Trophoblast cell (in vitro differentiated cells and primary cell): ENCODE measurements around the gene CD200R1L.

ENCODE experiments used
- DNase-seq, 2 donors: peaks; one replicate each; pipeline ENCODE4 v3.0.0-alpha.2; 2016
- H2AFZ ChIP-seq: 2 replicates; pipeline ENCODE4 v1.6.1; 2013; ENCODE audit warnings: low read length, moderate library complexity, mild to moderate bottlenecking; ENCODE audit not compliant: insufficient read depth, poor library complexity
- H2AK5ac ChIP-seq: 2 replicates; pipeline ENCODE4 v1.6.1; 2013; ENCODE audit warnings: mild to moderate bottlenecking, low read length
- H2BK120ac ChIP-seq: 2 replicates; pipeline ENCODE4 v1.6.1; 2013; ENCODE audit warnings: low read length, mild to moderate bottlenecking, moderate library complexity; ENCODE audit not compliant: insufficient read depth, poor library complexity
- H2BK12ac ChIP-seq: 2 replicates; pipeline ENCODE4 v1.6.1; 2013; ENCODE audit warnings: mild to moderate bottlenecking, low read length, moderate library complexity
- H2BK5ac ChIP-seq: 2 replicates; pipeline ENCODE4 v1.6.1; 2013; ENCODE audit warnings: low read length, low read depth, moderate library complexity, mild to moderate bottlenecking; ENCODE audit not compliant: poor library complexity
- H3K14ac ChIP-seq: 2 replicates; pipeline ENCODE4 v1.6.1; 2013; ENCODE audit warnings: mild to moderate bottlenecking, low read length
- H3K18ac ChIP-seq: 2 replicates; pipeline ENCODE4 v1.6.1; 2013; ENCODE audit warnings: mild to moderate bottlenecking, low read length
- H3K23ac ChIP-seq: 2 replicates; pipeline ENCODE4 v1.6.1; 2013; ENCODE audit warnings: low read length
- H3K27ac ChIP-seq: 2 replicates; pipeline ENCODE4 v1.5.1; 2013; ENCODE audit warnings: low read depth, mild to moderate bottlenecking, inconsistent platforms, low read length, moderate library complexity
- H3K27me3 ChIP-seq: 2 replicates; pipeline ENCODE4 v1.6.1; 2013; ENCODE audit warnings: inconsistent platforms, mild to moderate bottlenecking, low read length, moderate library complexity; ENCODE audit not compliant: insufficient read depth
- H3K36me3 ChIP-seq, 2 experiments: 1 replicate in 1 of 2; 2 replicates in 1 of 2; pipeline ENCODE4 v1.6.1; 2013; ENCODE audit warnings: low read length in 2 of 2, mild to moderate bottlenecking in 2 of 2, moderate library complexity in 1 of 2; ENCODE audit not compliant: insufficient read depth in 2 of 2, control insufficient read depth in 1 of 2
- H3K4ac ChIP-seq: 2 replicates; pipeline ENCODE4 v1.6.1; 2013; ENCODE audit warnings: low read depth, mild to moderate bottlenecking, low read length, moderate library complexity
- H3K4me1 ChIP-seq, 2 experiments: 1 replicate in 1 of 2; 2 replicates in 1 of 2; pipeline ENCODE4 v1.6.1; 2013; ENCODE audit warnings: low read length in 2 of 2, mild to moderate bottlenecking in 2 of 2, moderate library complexity in 1 of 2; ENCODE audit not compliant: insufficient read depth in 2 of 2, control insufficient read depth in 1 of 2
- H3K4me2 ChIP-seq: 2 replicates; pipeline ENCODE4 v1.6.1; 2013; ENCODE audit warnings: inconsistent platforms, mild to moderate bottlenecking, low read length, moderate library complexity
- H3K4me3 ChIP-seq: 2 replicates; pipeline ENCODE4 v1.5.1; 2013; ENCODE audit warnings: mild to moderate bottlenecking, low read depth, low read length, inconsistent platforms
- H3K79me1 ChIP-seq: one replicate; pipeline ENCODE4 v1.6.1; 2013; ENCODE audit warnings: low read length
- H3K79me2 ChIP-seq: 2 replicates; pipeline ENCODE4 v1.6.1; 2013; ENCODE audit warnings: low read length, mild to moderate bottlenecking; ENCODE audit not compliant: control insufficient read depth, insufficient read depth, poor library complexity
- H3K9ac ChIP-seq: 2 replicates; pipeline ENCODE4 v1.6.1; 2013; ENCODE audit warnings: mild to moderate bottlenecking, low read length
- H3K9me3 ChIP-seq: 2 replicates; pipeline ENCODE4 v1.6.1; 2013; ENCODE audit warnings: low read depth, mild to moderate bottlenecking, control low read depth, inconsistent platforms, low read length; ENCODE audit not compliant: insufficient read depth
- H4K12ac ChIP-seq: 2 replicates; pipeline ENCODE4 v1.6.1; 2013; ENCODE audit warnings: low read depth, mild to moderate bottlenecking, low read length, moderate library complexity
- H4K8ac ChIP-seq: 2 replicates; pipeline ENCODE4 v1.6.1; 2013; ENCODE audit warnings: low read depth, mild to moderate bottlenecking, low read length, moderate library complexity
- H4K91ac ChIP-seq: one replicate; pipeline ENCODE4 v1.6.1; 2013; ENCODE audit warnings: low read depth, mild to moderate bottlenecking, low read length, moderate library complexity
- WGBS: extraction: QIAGEN DNeasy Blood & Tissue Kit; methylation state at CpG from one replicate; pipeline ENCODE4 v1.1.7; 2013; ENCODE audit warnings: missing lambda C conversion rate; ENCODE audit not compliant: insufficient read length, insufficient coverage; ENCODE audit errors: extremely low coverage; 5-methylcytosine and 5-hydroxymethylcytosine counted together

The CD200R1L gene

GRCh38 chr3:112813016-112813415 lies 33.6 kb downstream of the CD200R1L start:
- no peak overlapping the region for H3K14ac ChIP-seq

DNA sequence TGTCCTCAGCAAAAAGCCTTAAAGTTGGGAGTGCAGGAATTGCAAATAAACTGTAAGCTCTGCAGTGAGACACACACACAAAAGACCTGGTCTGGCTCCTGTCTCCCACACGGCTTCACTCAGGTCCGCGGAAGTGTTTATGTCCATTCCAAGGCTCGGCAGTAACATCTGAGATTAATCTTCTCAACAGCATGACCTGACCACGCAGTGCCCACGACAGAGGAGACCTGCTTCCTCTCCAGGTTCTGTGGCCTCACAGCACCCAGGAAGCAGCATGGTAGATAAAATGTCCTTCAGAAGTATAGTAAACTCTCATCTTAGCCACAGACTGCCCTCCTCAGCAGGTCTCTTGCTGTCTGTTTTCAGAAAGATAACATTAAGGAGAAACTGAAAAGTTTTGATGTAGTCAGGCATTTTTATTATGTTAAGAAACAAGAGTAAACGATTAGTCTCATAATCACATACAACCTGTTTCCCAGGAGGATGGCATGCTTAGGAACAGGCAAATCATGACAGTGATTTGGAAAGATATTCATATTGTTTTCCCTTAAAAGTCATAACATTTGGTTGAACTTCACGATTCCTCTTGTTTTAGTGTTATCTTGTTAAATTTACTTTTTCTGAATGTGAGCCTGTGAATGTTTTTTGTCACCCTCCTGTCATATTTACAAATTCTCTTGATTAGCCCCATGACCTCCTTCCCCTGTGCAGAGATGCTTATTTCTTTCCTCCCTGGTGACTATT lies 34.6 kb downstream of the CD200R1L start:
- peak overlapping the region; percentile 66 for H3K18ac ChIP-seq
- H2BK120ac ChIP-seq = peak overlapping the region; percentile 68
- peak overlapping the region; percentile 72 for H3K27ac ChIP-seq
- WGBS = no CpG with 5 or more reads among the region's 8 CpGs
- H4K8ac ChIP-seq = peak overlapping the region; percentile 73
- peak overlapping the region; percentile 20 for H3K4me2 ChIP-seq
- peak overlapping the region; percentile 18 for H2AFZ ChIP-seq
- no peak overlapping the region for H3K9ac ChIP-seq
- H2BK12ac ChIP-seq = peak overlapping the region; percentile 89
- no peaks in the 10 kb centered on the region for H3K9me3 ChIP-seq
- peak overlapping the region; percentile 39 for H3K4ac ChIP-seq
- H3K4me1 ChIP-seq = peaks cover 5 to 10% of the 10 kb centered on the region in 2 experiments
- no peak for DNase-seq
- H3K4me3 ChIP-seq = no peak overlapping the region
- no peak overlapping the region for H4K12ac ChIP-seq
- peaks cover 4% of the 10 kb centered on the region for H3K79me1 ChIP-seq
- peak overlapping the region; percentile 90 for H2BK5ac ChIP-seq
- no peak overlapping the region for H3K23ac ChIP-seq
- H3K27me3 ChIP-seq = no peaks in the 10 kb centered on the region
- H3K14ac ChIP-seq = peak overlapping the region; percentile 74
- no peaks in the 10 kb centered on the region for H3K36me3 ChIP-seq
- H2AK5ac ChIP-seq = peak overlapping the region; percentile 95
- no peaks in the 10 kb centered on the region for H3K79me2 ChIP-seq
- H4K91ac ChIP-seq = peak overlapping the region; percentile 88

More at GRCh38 chr3:112813016-112813415, 33.6 kb downstream of the CD200R1L start:
- H3K27me3 ChIP-seq = no peaks in the 10 kb centered on the region
- H3K79me2 ChIP-seq = no peaks in the 10 kb centered on the region
- peaks cover 5 to 10% of the 10 kb centered on the region in 2 experiments for H3K4me1 ChIP-seq
- H3K27ac ChIP-seq = no peak overlapping the region
- H3K9me3 ChIP-seq = no peaks in the 10 kb centered on the region
- H2AK5ac ChIP-seq = peak overlapping the region; percentile 31
- no peak overlapping the region for H3K18ac ChIP-seq
- peak overlapping the region; percentile 19 for H2BK5ac ChIP-seq
- H4K12ac ChIP-seq = no peak overlapping the region
- peak overlapping the region; percentile 30 for H2BK12ac ChIP-seq
- no peak overlapping the region for H3K4me3 ChIP-seq
- H3K36me3 ChIP-seq = no peaks in the 10 kb centered on the region
- no peak overlapping the region for H4K8ac ChIP-seq
- no CpG with 5 or more reads among the region's 2 CpGs for WGBS
- H3K23ac ChIP-seq = no peak overlapping the region
- H3K4ac ChIP-seq = no peak overlapping the region
- H3K79me1 ChIP-seq = peaks cover 4% of the 10 kb centered on the region
- H2AFZ ChIP-seq = no peak overlapping the region
- H2BK120ac ChIP-seq = no peak overlapping the region
- H3K9ac ChIP-seq = no peak overlapping the region
- DNase-seq = no peak
- H4K91ac ChIP-seq = no peak overlapping the region
- no peak overlapping the region for H3K4me2 ChIP-seq

- Histone ChIP-seq H2BK5ac (no peak overlapping the region), H3K9ac (no peak overlapping the region), H3K4me3 (no peak overlapping the region), H3K9me3 (no peaks in the 10 kb centered on the region), H3K27me3 (no peaks in the 10 kb centered on the region), H3K14ac (no peak overlapping the region), H2AK5ac (no peak overlapping the region), H3K36me3 (no peaks in the 10 kb centered on the region), H2BK120ac (no peak overlapping the region), H4K8ac (no peak overlapping the region), H2BK12ac (no peak overlapping the region), H3K79me2 (no peaks in the 10 kb centered on the region), H3K4me2 (peak overlapping the region; percentile 20), H3K4me1 (peaks cover 5 to 10% of the 10 kb centered on the region in 2 experiments), H3K27ac (peak overlapping the region; percentile 72), H3K79me1 (peaks cover 4% of the 10 kb centered on the region), H3K4ac (no peak overlapping the region), H4K12ac (no peak overlapping the region), H3K23ac (no peak overlapping the region), H4K91ac (no peak overlapping the region), H2AFZ (no peak overlapping the region), H3K18ac (no peak overlapping the region)
- WGBS = no CpG with 5 or more reads among the region's 4 CpGs
- peak in 1 of 2 donors; percentile 32 for DNase-seq
Measured at GRCh38 chr3:112811131-112811884, 35.4 kb downstream of the CD200R1L start.

GRCh38 chr3:112810561-112810960 lies 36.1 kb downstream of the CD200R1L start:
- DNase-seq = peak; percentile 60 to 88
- no peak overlapping the region for H2BK12ac ChIP-seq
- H3K79me2 ChIP-seq = no peaks in the 10 kb centered on the region
- H3K4me2 ChIP-seq = no peak overlapping the region
- no peak overlapping the region for H2BK120ac ChIP-seq
- H3K4me1 ChIP-seq = peaks cover 5 to 10% of the 10 kb centered on the region in 2 experiments
- no peak overlapping the region for H3K14ac ChIP-seq
- H3K79me1 ChIP-seq = peaks cover 4% of the 10 kb centered on the region
- no peak overlapping the region for H4K12ac ChIP-seq
- no peak overlapping the region for H2BK5ac ChIP-seq
- H3K18ac ChIP-seq = no peak overlapping the region
- no peaks in the 10 kb centered on the region for H3K36me3 ChIP-seq
- no peak overlapping the region for H3K4ac ChIP-seq
- no peak overlapping the region for H3K23ac ChIP-seq
- no peak overlapping the region for H2AFZ ChIP-seq
- no peaks in the 10 kb centered on the region for H3K9me3 ChIP-seq
- H3K27ac ChIP-seq = no peak overlapping the region
- H3K4me3 ChIP-seq = no peak overlapping the region
- no peak overlapping the region for H4K8ac ChIP-seq
- H3K9ac ChIP-seq = no peak overlapping the region
- H3K27me3 ChIP-seq = no peaks in the 10 kb centered on the region
- H2AK5ac ChIP-seq = no peak overlapping the region
- no CpG with 5 or more reads among the region's 3 CpGs for WGBS
- no peak overlapping the region for H4K91ac ChIP-seq
